Kidney tubule cell (primary cell): Measurements from ENCODE around the gene CLPTM1.

Source experiments
- DNase-seq: peaks from one replicate; pipeline ENCODE4 v3.0.0-alpha.2; 2018; ENCODE audit warnings: low spot score

Gene CLPTM1

GRCh38 chr19:45011959-45012358 is 56.8 kb downstream of the CLPTM1 start:
- DNase-seq, result no peak

DNA sequence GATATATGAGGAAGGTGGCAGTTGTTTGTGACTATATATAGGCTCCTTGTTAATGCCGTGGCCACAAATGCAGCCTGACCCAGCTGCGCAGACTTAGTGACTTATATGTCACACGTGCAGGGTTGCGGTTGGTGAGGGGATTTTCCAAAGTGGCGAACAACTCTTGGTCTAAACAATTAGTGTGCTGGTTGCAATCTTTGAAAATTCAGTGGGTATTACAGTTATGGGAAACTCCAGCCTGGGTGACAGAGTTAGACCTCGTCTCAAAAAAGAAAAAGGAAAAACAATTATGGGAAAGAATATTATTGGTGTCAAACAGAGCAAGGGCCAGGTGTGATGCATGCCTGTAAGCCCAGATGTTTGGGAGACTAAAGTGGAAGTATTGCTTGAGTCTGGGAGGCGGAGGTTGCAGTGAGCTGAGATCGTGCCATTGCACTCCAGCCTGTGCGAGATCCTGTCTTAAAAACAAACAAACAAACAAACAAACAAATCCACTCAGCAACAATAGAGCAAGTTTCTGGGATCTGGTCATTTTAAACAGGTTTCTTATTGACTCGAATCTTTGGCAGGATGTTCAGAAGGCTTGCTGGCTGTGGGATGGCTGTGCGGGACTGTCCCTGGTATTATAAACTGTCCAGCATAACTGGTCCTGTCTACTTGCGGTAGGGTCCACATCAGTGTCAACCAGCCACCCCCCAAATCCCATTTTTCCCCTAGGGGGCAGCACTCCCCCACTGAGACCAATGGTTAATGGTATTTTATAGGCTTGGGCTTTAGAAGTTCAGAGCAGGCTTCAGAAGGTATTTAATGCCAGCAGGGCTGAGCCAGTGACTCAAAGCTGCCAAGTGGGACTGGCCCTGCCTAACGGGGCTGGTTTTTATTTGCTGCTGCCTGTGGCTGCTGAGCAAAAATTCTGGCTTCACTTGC is 61.5 kb downstream of the CLPTM1 start:
- DNase-seq, result peak; percentile 50

- no peak for DNase-seq
Measured at GRCh38 chr19:45019187-45019586, 64.0 kb downstream of the CLPTM1 start.

DNA sequence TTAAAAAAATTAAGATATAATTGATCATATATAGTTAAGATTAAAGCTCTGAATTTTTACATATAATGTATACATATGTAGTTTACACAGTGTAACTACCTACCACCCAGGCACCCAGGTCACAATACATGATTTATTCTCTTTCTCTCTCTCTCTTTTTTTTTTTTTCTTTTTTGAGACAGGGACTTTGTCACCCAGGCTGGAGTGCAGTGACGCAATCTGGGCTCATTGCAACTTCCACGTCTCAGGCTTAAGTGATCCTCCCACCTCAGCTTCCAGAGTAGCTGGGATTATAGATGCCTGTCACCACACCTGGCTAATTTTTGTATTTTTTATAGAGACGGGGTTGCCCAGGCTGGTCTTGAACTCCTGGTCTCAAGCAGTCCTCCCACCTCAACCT is 64.9 kb downstream of the CLPTM1 start:
- DNase-seq, result no peak

GRCh38 chr19:45021971-45022370 is 66.8 kb downstream of the CLPTM1 start:
- DNase-seq, result no peak

GRCh38 chr19:45023048-45023447 is 67.9 kb downstream of the CLPTM1 start:
- no peak for DNase-seq

DNA sequence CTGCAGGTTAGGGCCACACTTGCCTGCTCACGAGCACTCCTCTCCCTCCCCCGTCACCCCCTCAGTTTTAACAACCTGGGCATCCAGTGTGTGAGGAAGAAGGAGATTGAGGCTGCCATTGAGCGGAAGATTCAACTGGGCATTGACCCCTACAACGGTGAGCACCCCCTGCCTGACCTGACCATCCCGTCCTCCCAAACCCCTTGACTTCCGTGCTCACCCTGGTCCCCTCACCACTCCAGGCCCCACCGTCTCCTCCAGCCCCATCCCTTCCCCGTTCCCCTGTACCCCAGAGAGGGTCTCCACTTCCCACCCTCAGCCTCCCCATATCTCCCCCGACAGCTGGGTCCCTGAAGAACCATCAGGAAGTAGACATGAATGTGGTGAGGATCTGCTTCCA is 70.1 kb downstream of the CLPTM1 start:
- no peak for DNase-seq

DNA sequence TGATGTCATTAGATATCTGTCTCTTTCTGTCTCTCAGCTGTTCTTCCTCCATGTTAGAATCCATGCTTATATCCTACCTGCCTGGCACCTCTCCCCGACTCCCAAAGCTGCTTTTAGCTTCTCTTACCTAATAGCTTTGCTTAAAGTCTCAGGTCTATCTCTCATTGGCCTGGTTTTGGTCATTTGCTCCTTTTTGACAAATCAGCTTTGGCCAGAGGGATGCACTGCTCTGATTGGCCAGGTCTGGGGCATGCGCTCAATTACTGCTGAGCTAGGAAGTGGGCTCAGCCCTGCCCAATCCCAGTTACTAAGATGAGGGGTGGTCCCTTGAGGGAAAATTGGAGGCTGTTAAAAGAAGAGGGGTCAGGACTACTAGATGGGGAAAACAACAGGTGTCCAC is 72.2 kb downstream of the CLPTM1 start:
- DNase-seq, result no peak

DNA sequence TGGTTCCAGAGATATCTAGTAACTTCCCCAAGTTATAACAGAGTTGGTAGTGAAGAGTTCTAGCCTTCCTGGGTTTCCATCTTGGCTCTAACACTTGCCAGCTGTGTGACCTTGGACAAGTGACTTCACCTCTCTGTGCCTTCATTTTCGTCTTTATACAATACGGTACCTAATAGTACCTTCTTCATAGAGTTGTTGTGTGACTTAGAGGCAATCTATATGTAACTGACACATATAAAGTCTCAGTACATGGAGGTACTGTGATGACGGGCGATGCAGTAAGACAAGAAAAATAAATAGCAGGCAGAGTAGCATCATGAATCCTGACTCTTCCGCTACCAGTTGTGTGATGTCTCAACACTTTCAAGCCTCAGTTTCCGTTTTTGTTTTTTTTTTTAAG is 75.6 kb downstream of the CLPTM1 start:
- DNase-seq, result no peak

DNA sequence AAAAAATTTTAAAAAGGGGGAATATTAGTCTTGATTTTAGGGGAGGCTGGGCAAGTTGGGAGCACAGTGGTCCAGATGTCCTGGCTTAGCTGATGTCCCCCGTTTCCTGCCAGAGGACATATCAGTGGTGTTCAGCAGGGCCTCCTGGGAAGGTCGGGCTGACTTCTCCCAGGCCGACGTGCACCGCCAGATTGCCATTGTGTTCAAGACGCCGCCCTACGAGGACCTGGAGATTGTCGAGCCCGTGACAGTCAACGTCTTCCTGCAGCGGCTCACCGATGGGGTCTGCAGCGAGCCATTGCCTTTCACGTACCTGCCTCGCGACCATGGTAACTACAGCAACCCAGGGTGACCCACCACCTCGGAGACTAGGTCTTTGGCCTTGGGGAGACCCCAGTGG is 77.2 kb downstream of the CLPTM1 start:
- no peak for DNase-seq

- no peak for DNase-seq
Measured at GRCh38 chr19:45035755-45036154, 80.6 kb downstream of the CLPTM1 start.

- DNase-seq, result no peak
Measured at GRCh38 chr19:45037393-45038169, 82.4 kb downstream of the CLPTM1 start.

GRCh38 chr19:45038931-45039893 is 84.0 kb downstream of the CLPTM1 start, which contains the start of gene CLASRP:
Gene CLASRP, plus strand, starts transcription at chr19:45039045. Its CDS starts 1,168 bp downstream, at chr19:45040213.
- peak; percentile 87 for DNase-seq

GRCh38 chr19:45040059-45040771 is 85.0 kb downstream of the CLPTM1 start:
- no peak for DNase-seq

DNA sequence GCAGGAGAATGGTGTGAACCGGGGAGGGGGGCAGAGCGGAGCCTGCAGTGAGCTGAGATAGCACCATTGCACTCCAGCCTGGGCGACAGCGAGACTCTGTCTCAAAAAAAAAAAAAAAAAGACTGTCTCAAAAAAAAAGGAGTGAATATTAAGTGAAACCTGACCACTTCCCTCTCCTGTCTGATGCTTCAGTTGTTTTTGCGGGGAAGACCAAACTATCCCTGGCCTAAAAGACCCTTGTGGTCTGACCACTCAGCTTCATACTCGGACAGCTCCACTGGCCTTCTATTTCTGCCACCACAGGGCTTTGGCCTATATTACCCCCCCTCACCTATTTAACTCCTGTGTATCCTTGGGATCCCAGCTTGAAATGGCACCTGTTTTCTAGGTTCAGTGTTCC is 85.9 kb downstream of the CLPTM1 start:
- DNase-seq, result no peak
